Gastroesophageal sphincter (tissue), 3 donors: ENCODE data around the gene OAS3.

Source experiments
- EP300 ChIP-seq: sonication (generic); formaldehyde crosslinking; IDR thresholded peaks from one replicate; pipeline ENCODE4 v1.6.1; 2017; ENCODE audit warnings: antibody characterized with exemption, mild to moderate bottlenecking
- POLR2A ChIP-seq, 2 donors: fragments of 450-650 bp; IDR thresholded peaks; one replicate each; pipeline ENCODE4 v1.6.1; 2017; ENCODE audit warnings: antibody characterized with exemption in 2 of 2, mild to moderate bottlenecking in 2 of 2, moderate library complexity in 1 of 2
- POLR2AphosphoS5 ChIP-seq: sonication (generic); formaldehyde crosslinking; IDR thresholded peaks from one replicate; pipeline ENCODE4 v1.6.1; 2017; ENCODE audit warnings: antibody characterized with exemption
- TF ChIP-seq, protein P1 (sequence below), 4 experiments: fragments of 200-600 bp in 2 of 4; fragments of 450-650 bp in 2 of 4; sonication (generic) in 1 of 4; IDR thresholded peaks; one replicate each; pipeline ENCODE4 v1.5.1; 2017 to 2019; ENCODE audit warnings: antibody characterized with exemption in 4 of 4, mild to moderate bottlenecking in 2 of 4, moderate library complexity in 2 of 4

DNA sequence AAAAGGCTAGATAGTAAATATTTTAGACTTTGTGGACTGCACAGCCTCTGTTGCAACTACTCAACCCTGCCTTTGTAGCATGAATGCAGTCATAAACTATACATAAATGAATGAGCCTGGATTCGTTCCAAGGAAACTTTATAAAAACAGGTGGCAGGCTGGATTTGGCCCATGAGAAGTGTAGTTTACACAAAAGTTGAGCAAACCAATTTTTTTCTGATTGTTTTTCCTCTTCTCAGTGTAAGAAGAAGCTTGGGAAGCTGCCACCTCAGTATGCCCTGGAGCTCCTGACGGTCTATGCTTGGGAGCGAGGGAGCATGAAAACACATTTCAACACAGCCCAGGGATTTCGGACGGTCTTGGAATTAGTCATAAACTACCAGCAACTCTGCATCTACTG, 22.0 kb upstream of the OAS3 start:
- TF ChIP-seq, protein P1, sequence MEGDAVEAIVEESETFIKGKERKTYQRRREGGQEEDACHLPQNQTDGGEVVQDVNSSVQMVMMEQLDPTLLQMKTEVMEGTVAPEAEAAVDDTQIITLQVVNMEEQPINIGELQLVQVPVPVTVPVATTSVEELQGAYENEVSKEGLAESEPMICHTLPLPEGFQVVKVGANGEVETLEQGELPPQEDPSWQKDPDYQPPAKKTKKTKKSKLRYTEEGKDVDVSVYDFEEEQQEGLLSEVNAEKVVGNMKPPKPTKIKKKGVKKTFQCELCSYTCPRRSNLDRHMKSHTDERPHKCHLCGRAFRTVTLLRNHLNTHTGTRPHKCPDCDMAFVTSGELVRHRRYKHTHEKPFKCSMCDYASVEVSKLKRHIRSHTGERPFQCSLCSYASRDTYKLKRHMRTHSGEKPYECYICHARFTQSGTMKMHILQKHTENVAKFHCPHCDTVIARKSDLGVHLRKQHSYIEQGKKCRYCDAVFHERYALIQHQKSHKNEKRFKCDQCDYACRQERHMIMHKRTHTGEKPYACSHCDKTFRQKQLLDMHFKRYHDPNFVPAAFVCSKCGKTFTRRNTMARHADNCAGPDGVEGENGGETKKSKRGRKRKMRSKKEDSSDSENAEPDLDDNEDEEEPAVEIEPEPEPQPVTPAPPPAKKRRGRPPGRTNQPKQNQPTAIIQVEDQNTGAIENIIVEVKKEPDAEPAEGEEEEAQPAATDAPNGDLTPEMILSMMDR (IDR thresholded peaks at IDR 0.05), result no peak
- TF ChIP-seq POLR2AphosphoS5 (peak; percentile 6), POLR2A (IDR thresholded peaks at IDR 0.05) (no peak), EP300 (no peak)
